C4-2B (cell line): Measurements from ENCODE around the gene HOMEZ.
"Not testable (repeated sequence)": the region's sequence is repeated elsewhere in the genome, so short reads cannot be mapped to it uniquely, and the experiment has no call there.

ENCODE experiments used
- ZFX ChIP-seq: fragments of 450-650 bp; IDR thresholded peaks from 2 replicates; pipeline ENCODE4 v1.6.1; 2017
- TF ChIP-seq, protein P1 (sequence below): fragments of 450-650 bp; conservative IDR thresholded peaks from 2 replicates; pipeline ENCODE4 v1.5.1; 2017; ENCODE audit warnings: mild to moderate bottlenecking

DNA sequence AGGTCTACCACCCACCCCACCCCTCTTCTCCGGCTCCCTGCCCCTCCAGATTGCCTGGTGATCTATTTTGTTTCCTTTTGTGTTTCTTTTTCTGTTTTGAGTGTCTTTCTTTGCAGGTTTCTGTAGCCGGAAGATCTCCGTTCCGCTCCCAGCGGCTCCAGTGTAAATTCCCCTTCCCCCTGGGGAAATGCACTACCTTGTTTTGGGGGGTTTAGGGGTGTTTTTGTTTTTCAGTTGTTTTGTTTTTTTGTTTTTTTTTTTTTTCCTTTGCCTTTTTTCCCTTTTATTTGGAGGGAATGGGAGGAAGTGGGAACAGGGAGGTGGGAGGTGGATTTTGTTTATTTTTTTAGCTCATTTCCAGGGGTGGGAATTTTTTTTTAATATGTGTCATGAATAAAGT, 39.8 kb upstream of the HOMEZ start:
- TF ChIP-seq, protein P1, sequence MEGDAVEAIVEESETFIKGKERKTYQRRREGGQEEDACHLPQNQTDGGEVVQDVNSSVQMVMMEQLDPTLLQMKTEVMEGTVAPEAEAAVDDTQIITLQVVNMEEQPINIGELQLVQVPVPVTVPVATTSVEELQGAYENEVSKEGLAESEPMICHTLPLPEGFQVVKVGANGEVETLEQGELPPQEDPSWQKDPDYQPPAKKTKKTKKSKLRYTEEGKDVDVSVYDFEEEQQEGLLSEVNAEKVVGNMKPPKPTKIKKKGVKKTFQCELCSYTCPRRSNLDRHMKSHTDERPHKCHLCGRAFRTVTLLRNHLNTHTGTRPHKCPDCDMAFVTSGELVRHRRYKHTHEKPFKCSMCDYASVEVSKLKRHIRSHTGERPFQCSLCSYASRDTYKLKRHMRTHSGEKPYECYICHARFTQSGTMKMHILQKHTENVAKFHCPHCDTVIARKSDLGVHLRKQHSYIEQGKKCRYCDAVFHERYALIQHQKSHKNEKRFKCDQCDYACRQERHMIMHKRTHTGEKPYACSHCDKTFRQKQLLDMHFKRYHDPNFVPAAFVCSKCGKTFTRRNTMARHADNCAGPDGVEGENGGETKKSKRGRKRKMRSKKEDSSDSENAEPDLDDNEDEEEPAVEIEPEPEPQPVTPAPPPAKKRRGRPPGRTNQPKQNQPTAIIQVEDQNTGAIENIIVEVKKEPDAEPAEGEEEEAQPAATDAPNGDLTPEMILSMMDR = not testable (repeated sequence)
- TF ChIP-seq ZFX = not testable (repeated sequence)
